Measurements from ENCODE around the gene DNAJC1.

The DNAJC1 gene

DNA sequence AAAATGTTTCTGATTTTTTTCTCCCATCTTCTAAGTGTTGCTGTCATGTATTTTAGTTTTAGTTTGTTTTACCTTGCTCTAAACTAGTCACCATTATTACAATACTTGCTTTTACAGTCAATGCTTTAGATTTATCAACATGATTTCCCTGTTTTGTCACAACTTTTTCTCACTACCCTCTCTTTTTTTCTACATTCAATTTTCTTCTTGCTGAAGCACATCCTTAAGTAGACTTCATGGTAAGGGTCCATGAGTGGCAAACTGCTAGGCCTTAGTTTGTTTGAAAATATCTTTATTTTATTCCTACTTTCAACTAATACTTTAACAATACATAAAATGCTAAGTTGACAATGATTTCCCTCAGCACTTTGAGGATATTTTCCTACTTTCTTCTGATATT lies 173.5 kb downstream of the DNAJC1 start:
- Histone ChIP-seq H3K4me1 (ENCODE audit: insufficient read depth, low read length) (no peaks in the 10 kb centered on the region), H3K9me3 (ENCODE audit: insufficient read depth, low read length, severe bottlenecking) (peaks cover 21% of the 10 kb centered on the region), H3K9ac (ENCODE audit: low read depth, low read length) (no peak overlapping the region), H3K27me3 (ENCODE audit: insufficient read depth, low read length, poor library complexity) (no peaks in the 10 kb centered on the region), H3K4me3 (ENCODE audit: low read depth in 1 of 2, low read length in 2 of 2) (no peak overlapping the region), H2AFZ (ENCODE audit: low read depth, low read length) (no peak overlapping the region), H3K79me2 (ENCODE audit: insufficient read depth, low read length) (no peaks in the 10 kb centered on the region), H3K36me3 (ENCODE audit: insufficient read depth, low read length) (no peaks in the 10 kb centered on the region), H3K27ac (ENCODE audit: low read length) (no peak overlapping the region), H3K4me2 (ENCODE audit: insufficient read depth, low read length) (no peak overlapping the region), H4K20me1 (ENCODE audit: insufficient read depth, low read length) (no peaks in the 10 kb centered on the region)
- no peak for TF ChIP-seq EZH2 (IDR thresholded peaks at IDR 0.05; ENCODE audit: borderline replicate concordance, low read depth, low read length, severe bottlenecking)
- no peak for TF ChIP-seq CTCF (IDR thresholded peaks at IDR 0.05; ENCODE audit: borderline replicate concordance, extremely low read depth, low read length, poor library complexity, severe bottlenecking)
- ATAC-seq (ENCODE audit: insufficient read depth, low read depth) = no peak
- DNase-seq = no peak

DNA sequence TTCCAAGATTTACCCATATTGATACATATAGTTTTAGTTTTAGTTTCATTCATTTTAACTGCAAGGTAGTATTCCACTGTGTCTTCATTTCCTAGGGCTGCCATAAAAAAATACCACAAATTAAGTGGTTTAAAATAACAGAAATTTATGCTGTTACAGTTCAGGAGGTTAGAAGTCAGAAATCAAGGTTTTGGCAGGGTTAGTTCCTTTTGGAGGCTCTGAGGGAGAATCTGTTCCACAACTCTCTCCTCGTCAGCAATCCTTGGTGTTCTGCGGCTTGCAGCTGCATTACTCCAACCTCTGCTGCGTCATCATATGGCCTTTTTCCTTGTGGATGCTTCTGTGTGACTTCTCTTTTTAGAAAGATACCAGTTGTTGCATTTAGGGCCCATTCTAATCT lies 176.2 kb downstream of the DNAJC1 start:
- Histone ChIP-seq H3K9ac (ENCODE audit: low read depth, low read length) (no peak overlapping the region), H3K27me3 (ENCODE audit: insufficient read depth, low read length, poor library complexity) (no peaks in the 10 kb centered on the region), H3K36me3 (ENCODE audit: insufficient read depth, low read length) (no peaks in the 10 kb centered on the region), H2AFZ (ENCODE audit: low read depth, low read length) (no peak overlapping the region), H3K79me2 (ENCODE audit: insufficient read depth, low read length) (no peaks in the 10 kb centered on the region), H4K20me1 (ENCODE audit: insufficient read depth, low read length) (no peaks in the 10 kb centered on the region), H3K4me1 (ENCODE audit: insufficient read depth, low read length) (no peaks in the 10 kb centered on the region), H3K4me2 (ENCODE audit: insufficient read depth, low read length) (no peak overlapping the region), H3K9me3 (ENCODE audit: insufficient read depth, low read length, severe bottlenecking) (peaks cover 13% of the 10 kb centered on the region), H3K4me3 (ENCODE audit: low read depth in 1 of 2, low read length in 2 of 2) (no peak overlapping the region), H3K27ac (ENCODE audit: low read length) (no peak overlapping the region)
- ATAC-seq (ENCODE audit: insufficient read depth, low read depth) (no peak), DNase-seq (no peak)
- TF ChIP-seq EZH2 (IDR thresholded peaks at IDR 0.05; ENCODE audit: borderline replicate concordance, low read depth, low read length, severe bottlenecking) (no peak), CTCF (IDR thresholded peaks at IDR 0.05; ENCODE audit: borderline replicate concordance, extremely low read depth, low read length, poor library complexity, severe bottlenecking) (no peak)

- H3K27me3 ChIP-seq (ENCODE audit: insufficient read depth, low read length, poor library complexity) = no peaks in the 10 kb centered on the region
- H3K9me3 ChIP-seq (ENCODE audit: insufficient read depth, low read length, severe bottlenecking) = peaks cover 13% of the 10 kb centered on the region
- no peaks in the 10 kb centered on the region for H4K20me1 ChIP-seq (ENCODE audit: insufficient read depth, low read length)
- no peak for TF ChIP-seq CTCF (IDR thresholded peaks at IDR 0.05; ENCODE audit: borderline replicate concordance, extremely low read depth, low read length, poor library complexity, severe bottlenecking)
- TF ChIP-seq EZH2 (IDR thresholded peaks at IDR 0.05; ENCODE audit: borderline replicate concordance, low read depth, low read length, severe bottlenecking) = no peak
- no peak overlapping the region for H3K4me2 ChIP-seq (ENCODE audit: insufficient read depth, low read length)
- H3K9ac ChIP-seq (ENCODE audit: low read depth, low read length) = no peak overlapping the region
- H3K4me3 ChIP-seq (ENCODE audit: low read depth in 1 of 2, low read length in 2 of 2) = no peak overlapping the region
- no peak overlapping the region for H3K27ac ChIP-seq (ENCODE audit: low read length)
- H2AFZ ChIP-seq (ENCODE audit: low read depth, low read length) = no peak overlapping the region
- no peaks in the 10 kb centered on the region for H3K36me3 ChIP-seq (ENCODE audit: insufficient read depth, low read length)
- H3K79me2 ChIP-seq (ENCODE audit: insufficient read depth, low read length) = no peaks in the 10 kb centered on the region
- H3K4me1 ChIP-seq (ENCODE audit: insufficient read depth, low read length) = no peaks in the 10 kb centered on the region
- ATAC-seq (ENCODE audit: insufficient read depth, low read depth) (no peak), DNase-seq (no peak)
Observed at GRCh38 chr10:21826725-21827124, 176.8 kb downstream of the DNAJC1 start.

- TF ChIP-seq CTCF (IDR thresholded peaks at IDR 0.05; ENCODE audit: borderline replicate concordance, extremely low read depth, low read length, poor library complexity, severe bottlenecking) = no peak
- TF ChIP-seq EZH2 (IDR thresholded peaks at IDR 0.05; ENCODE audit: borderline replicate concordance, low read depth, low read length, severe bottlenecking) = no peak
- Histone ChIP-seq H2AFZ (ENCODE audit: low read depth, low read length) (no peak overlapping the region), H3K9ac (ENCODE audit: low read depth, low read length) (no peak overlapping the region), H4K20me1 (ENCODE audit: insufficient read depth, low read length) (no peaks in the 10 kb centered on the region), H3K9me3 (ENCODE audit: insufficient read depth, low read length, severe bottlenecking) (peaks cover 10% of the 10 kb centered on the region), H3K27ac (ENCODE audit: low read length) (no peak overlapping the region), H3K4me1 (ENCODE audit: insufficient read depth, low read length) (no peaks in the 10 kb centered on the region), H3K4me2 (ENCODE audit: insufficient read depth, low read length) (no peak overlapping the region), H3K4me3 (ENCODE audit: low read depth in 1 of 2, low read length in 2 of 2) (no peak overlapping the region), H3K79me2 (ENCODE audit: insufficient read depth, low read length) (no peaks in the 10 kb centered on the region), H3K27me3 (ENCODE audit: insufficient read depth, low read length, poor library complexity) (no peaks in the 10 kb centered on the region), H3K36me3 (ENCODE audit: insufficient read depth, low read length) (no peaks in the 10 kb centered on the region)
- no peak for DNase-seq
- ATAC-seq (ENCODE audit: insufficient read depth, low read depth) = no peak
Observed at GRCh38 chr10:21825345-21825744, 178.2 kb downstream of the DNAJC1 start.
